GM23338 (cell line): ENCODE results near the gene PUS7. TPM values are rescaled to one million over a fixed set of nuclear protein-coding genes. Genes with fewer than 3 reads are reported as not detected.
"Not testable (repeated sequence)": the region's sequence is repeated elsewhere in the genome, so short reads cannot be mapped to it uniquely, and the experiment has no call there.

ENCODE experiments used
- ATAC-seq: fragments of 200-7000 bp; cut with Tn5 transposase; 3 replicates; pipeline ENCODE4 v1.9.1; 2020
- DNase-seq: peaks from one replicate; pipeline ENCODE4 v3.0.0-alpha.2; 2015; ENCODE audit warnings: low spot score
- H2AFZ ChIP-seq: fragments of 200-600 bp; sonication (generic); 2 replicates; pipeline ENCODE4 v1.8.0; 2016; ENCODE audit warnings: antibody characterized with exemption, mild to moderate bottlenecking, moderate library complexity
- H3F3A ChIP-seq: fragments of 200-600 bp; sonication (generic); replicated peaks from 2 replicates; pipeline ENCODE4 v1.8.0; 2017; ENCODE audit warnings: antibody characterized with exemption, mixed run types, low read depth
- H3K27ac ChIP-seq: fragments of 200-600 bp; sonication (generic); 2 replicates; pipeline ENCODE4 v1.6.1; 2016; ENCODE audit warnings: low read depth
- H3K27me3 ChIP-seq: fragments of 200-600 bp; sonication (generic); 2 replicates; pipeline ENCODE4 v1.8.0; 2016; ENCODE audit warnings: mild to moderate bottlenecking, mixed run types, moderate library complexity; ENCODE audit not compliant: insufficient read depth
- H3K36me3 ChIP-seq: fragments of 200-600 bp; sonication (generic); 2 replicates; pipeline ENCODE4 v1.8.0; 2016; ENCODE audit warnings: mild to moderate bottlenecking; ENCODE audit not compliant: insufficient read depth
- H3K4me1 ChIP-seq: fragments of 200-600 bp; sonication (generic); 2 replicates; pipeline ENCODE4 v1.8.0; 2016; ENCODE audit warnings: mild to moderate bottlenecking, moderate library complexity; ENCODE audit not compliant: insufficient read depth
- H3K4me2 ChIP-seq: fragments of 200-600 bp; sonication (generic); 2 replicates; pipeline ENCODE4 v1.7.1; 2017; ENCODE audit warnings: mixed run types
- H3K4me3 ChIP-seq: fragments of 200-600 bp; sonication (generic); 2 replicates; pipeline ENCODE4 v1.6.1; 2016; ENCODE audit warnings: mixed run types
- H3K79me2 ChIP-seq: fragments of 200-600 bp; sonication (generic); replicated peaks from 2 replicates; pipeline ENCODE4 v1.8.0; 2017; ENCODE audit warnings: mild to moderate bottlenecking; ENCODE audit not compliant: insufficient read depth
- H3K9me2 ChIP-seq: fragments of 200-600 bp; sonication (generic); 2 replicates; pipeline ENCODE4 v1.8.0; 2017; ENCODE audit not compliant: insufficient read depth
- H4K20me1 ChIP-seq: fragments of 200-600 bp; sonication (generic); replicated peaks from 2 replicates; pipeline ENCODE4 v1.8.0; 2017; ENCODE audit warnings: mild to moderate bottlenecking; ENCODE audit not compliant: insufficient read depth
- H3K27ac Mint-ChIP-seq: 2 replicates; pipeline ENCODE4 v1.8.0; 2020; ENCODE audit warnings: inconsistent platforms, mild to moderate bottlenecking, moderate library complexity, mixed read lengths
- H3K27me3 Mint-ChIP-seq: 3 replicates; pipeline ENCODE4 v1.8.0; 2022; ENCODE audit warnings: low read depth, mild to moderate bottlenecking, moderate library complexity, mixed read lengths, inconsistent platforms; ENCODE audit not compliant: insufficient read depth, poor library complexity
- H3K36me3 Mint-ChIP-seq: 3 replicates; pipeline ENCODE4 v1.8.0; 2021; ENCODE audit warnings: low read depth, mild to moderate bottlenecking, inconsistent platforms, moderate library complexity, mixed read lengths
- H3K4me1 Mint-ChIP-seq: 3 replicates; pipeline ENCODE4 v1.8.0; 2020; ENCODE audit warnings: mild to moderate bottlenecking, inconsistent platforms, mixed read lengths
- H3K4me3 Mint-ChIP-seq: 3 replicates; pipeline ENCODE4 v1.8.0; 2021; ENCODE audit warnings: moderate library complexity, mild to moderate bottlenecking, inconsistent platforms, mixed read lengths
- H3K9me3 Mint-ChIP-seq: 3 replicates; pipeline ENCODE4 v1.8.0; 2020; ENCODE audit warnings: moderate library complexity, mild to moderate bottlenecking, inconsistent platforms, mixed read lengths
- CREB1 ChIP-seq: fragments of 250-450 bp; sonication (Bioruptor Pico); IDR thresholded peaks from 2 replicates; pipeline ENCODE4 v1.5.0; 2020; ENCODE audit warnings: low read depth, mild to moderate bottlenecking, moderate library complexity
- EZH2 ChIP-seq: fragments of 200-600 bp; sonication (generic); IDR thresholded peaks from one replicate; pipeline ENCODE4 v1.8.0; 2017; ENCODE audit warnings: antibody characterized with exemption, mild to moderate bottlenecking, low read depth; ENCODE audit not compliant: unreplicated experiment
- POLR2AphosphoS5 ChIP-seq: IDR thresholded peaks from 2 replicates; pipeline ENCODE4 v1.6.1; 2016; ENCODE audit warnings: antibody characterized with exemption, low read depth
- polyA plus RNA-seq: library from polyadenylated mRNA; unstranded; fragments of >200 nt; fragmentation: Nextera tagmentation; extraction: Ambion mirVana; gene quantifications from 2 replicates; pipeline ENCODE4 v1.2.1, GENCODE V29; 2016
- total RNA-seq: library from RNA; depleted of rRNA; stranded (reverse); fragments of >200 nt; shearing (Covaris generic); gene quantifications from 2 replicates; pipeline ENCODE4 v1.2.3, GENCODE V29; 2014
- TF ChIP-seq, protein P1 (sequence below), 2 experiments: fragments of 200-600 bp in 1 of 2; sonication (generic) in 1 of 2; conservative IDR thresholded peaks; 2 replicates each; pipeline versions ENCODE4 v1.5.1 to v1.6.1; 2016 to 2017; ENCODE audit warnings: antibody characterized with exemption in 2 of 2, low read depth in 2 of 2, mild to moderate bottlenecking in 2 of 2, moderate library complexity in 1 of 2
- TF ChIP-seq, protein P2 (sequence below): IDR thresholded peaks from one replicate; pipeline ENCODE4 v1.6.1; 2018; ENCODE audit warnings: antibody characterized with exemption; ENCODE audit not compliant: unreplicated experiment

The PUS7 gene
- total and polyA plus RNA-seq, 2 experiments from 2014 or later: 34.8 to 62.2 TPM

DNA sequence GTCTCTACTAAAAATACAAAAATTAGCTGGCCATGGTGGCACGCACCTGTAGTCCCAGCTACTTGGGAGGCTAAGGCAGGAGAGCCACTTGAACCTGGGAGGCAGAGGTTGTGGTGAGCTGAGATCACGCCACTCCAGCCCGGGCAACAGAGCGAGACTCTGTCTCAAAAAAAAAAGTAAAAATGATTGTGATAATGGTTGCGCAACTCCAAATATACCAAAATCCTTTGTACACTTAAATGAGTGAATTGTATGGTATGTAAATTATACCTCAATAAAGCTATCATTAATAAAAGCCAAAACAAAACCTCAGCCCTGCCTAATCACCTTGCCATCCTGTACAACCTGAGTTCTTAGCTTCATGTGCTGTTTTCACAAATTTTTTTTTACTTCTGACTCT, 71.2 kb downstream of the PUS7 start:
- not testable (repeated sequence) for H3K79me2 ChIP-seq, H3K27me3 ChIP-seq, H3K36me3 ChIP-seq, H2AFZ ChIP-seq, H3K4me3 ChIP-seq, H3K36me3 Mint-ChIP-seq, H3K27ac ChIP-seq, H3K4me2 ChIP-seq, H3K27ac Mint-ChIP-seq, H3K4me3 Mint-ChIP-seq, H3F3A ChIP-seq, H3K4me1 ChIP-seq, H3K4me1 Mint-ChIP-seq, DNase-seq, H4K20me1 ChIP-seq, H3K9me3 Mint-ChIP-seq, ATAC-seq, H3K9me2 ChIP-seq, H3K27me3 Mint-ChIP-seq

DNA sequence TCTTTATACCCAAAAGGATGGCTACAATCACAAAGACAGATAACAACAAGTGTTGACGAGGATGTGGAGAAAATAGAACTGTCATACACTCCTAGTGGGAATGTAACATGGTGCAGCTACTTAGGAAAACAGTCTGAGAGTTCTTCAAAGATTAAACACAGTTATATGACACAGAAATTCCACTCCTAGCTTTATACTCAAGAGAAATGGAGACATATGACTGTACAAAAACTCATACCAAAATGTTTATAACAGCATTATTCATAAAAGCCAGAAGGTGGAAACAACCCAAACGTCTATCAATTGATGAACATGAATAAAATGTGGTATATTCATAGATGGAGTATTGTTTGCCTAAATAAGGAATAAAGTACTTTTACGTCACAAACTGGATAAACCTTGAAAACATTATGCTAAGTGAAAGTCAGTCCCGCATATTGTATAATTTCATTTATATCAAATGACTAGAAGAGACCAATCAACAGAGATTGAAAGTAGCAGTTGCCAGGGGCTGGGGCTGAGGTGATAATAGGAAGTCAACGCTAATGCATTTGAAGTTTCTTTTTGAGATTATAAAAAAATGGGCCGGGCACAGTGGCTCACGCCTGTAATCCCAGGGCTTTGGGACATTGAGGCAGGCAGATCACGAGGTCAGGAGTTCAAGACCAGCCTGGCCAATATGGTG, 71.8 kb downstream of the PUS7 start:
- Histone ChIP-seq H3F3A (no peaks in the 10 kb centered on the region), H3K27ac (no peak overlapping the region), H3K4me2 (no peak overlapping the region), H3K79me2 (no peaks in the 10 kb centered on the region), H4K20me1 (no peaks in the 10 kb centered on the region), H3K4me3 (no peak overlapping the region), H3K27me3 (no peaks in the 10 kb centered on the region), H2AFZ (no peak overlapping the region), H3K36me3 (no peaks in the 10 kb centered on the region), H3K4me1 (no peaks in the 10 kb centered on the region), H3K9me2 (no peaks in the 10 kb centered on the region; the same call in 1 of the 2 replicates)
- TF ChIP-seq, protein P1, sequence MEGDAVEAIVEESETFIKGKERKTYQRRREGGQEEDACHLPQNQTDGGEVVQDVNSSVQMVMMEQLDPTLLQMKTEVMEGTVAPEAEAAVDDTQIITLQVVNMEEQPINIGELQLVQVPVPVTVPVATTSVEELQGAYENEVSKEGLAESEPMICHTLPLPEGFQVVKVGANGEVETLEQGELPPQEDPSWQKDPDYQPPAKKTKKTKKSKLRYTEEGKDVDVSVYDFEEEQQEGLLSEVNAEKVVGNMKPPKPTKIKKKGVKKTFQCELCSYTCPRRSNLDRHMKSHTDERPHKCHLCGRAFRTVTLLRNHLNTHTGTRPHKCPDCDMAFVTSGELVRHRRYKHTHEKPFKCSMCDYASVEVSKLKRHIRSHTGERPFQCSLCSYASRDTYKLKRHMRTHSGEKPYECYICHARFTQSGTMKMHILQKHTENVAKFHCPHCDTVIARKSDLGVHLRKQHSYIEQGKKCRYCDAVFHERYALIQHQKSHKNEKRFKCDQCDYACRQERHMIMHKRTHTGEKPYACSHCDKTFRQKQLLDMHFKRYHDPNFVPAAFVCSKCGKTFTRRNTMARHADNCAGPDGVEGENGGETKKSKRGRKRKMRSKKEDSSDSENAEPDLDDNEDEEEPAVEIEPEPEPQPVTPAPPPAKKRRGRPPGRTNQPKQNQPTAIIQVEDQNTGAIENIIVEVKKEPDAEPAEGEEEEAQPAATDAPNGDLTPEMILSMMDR (conservative IDR thresholded peaks at IDR 0.05; ENCODE audit: low read depth in 2 of 2): no peak
- TF ChIP-seq CREB1 (no peak), POLR2AphosphoS5 (no peak), EZH2 (no peak)
- TF ChIP-seq, protein P2, sequence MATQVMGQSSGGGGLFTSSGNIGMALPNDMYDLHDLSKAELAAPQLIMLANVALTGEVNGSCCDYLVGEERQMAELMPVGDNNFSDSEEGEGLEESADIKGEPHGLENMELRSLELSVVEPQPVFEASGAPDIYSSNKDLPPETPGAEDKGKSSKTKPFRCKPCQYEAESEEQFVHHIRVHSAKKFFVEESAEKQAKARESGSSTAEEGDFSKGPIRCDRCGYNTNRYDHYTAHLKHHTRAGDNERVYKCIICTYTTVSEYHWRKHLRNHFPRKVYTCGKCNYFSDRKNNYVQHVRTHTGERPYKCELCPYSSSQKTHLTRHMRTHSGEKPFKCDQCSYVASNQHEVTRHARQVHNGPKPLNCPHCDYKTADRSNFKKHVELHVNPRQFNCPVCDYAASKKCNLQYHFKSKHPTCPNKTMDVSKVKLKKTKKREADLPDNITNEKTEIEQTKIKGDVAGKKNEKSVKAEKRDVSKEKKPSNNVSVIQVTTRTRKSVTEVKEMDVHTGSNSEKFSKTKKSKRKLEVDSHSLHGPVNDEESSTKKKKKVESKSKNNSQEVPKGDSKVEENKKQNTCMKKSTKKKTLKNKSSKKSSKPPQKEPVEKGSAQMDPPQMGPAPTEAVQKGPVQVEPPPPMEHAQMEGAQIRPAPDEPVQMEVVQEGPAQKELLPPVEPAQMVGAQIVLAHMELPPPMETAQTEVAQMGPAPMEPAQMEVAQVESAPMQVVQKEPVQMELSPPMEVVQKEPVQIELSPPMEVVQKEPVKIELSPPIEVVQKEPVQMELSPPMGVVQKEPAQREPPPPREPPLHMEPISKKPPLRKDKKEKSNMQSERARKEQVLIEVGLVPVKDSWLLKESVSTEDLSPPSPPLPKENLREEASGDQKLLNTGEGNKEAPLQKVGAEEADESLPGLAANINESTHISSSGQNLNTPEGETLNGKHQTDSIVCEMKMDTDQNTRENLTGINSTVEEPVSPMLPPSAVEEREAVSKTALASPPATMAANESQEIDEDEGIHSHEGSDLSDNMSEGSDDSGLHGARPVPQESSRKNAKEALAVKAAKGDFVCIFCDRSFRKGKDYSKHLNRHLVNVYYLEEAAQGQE: no peak
- ATAC-seq: no peak
- H3K4me3 Mint-ChIP-seq: no peak overlapping the region
- H3K36me3 Mint-ChIP-seq: no peaks in the 10 kb centered on the region
- H3K27ac Mint-ChIP-seq: no peak overlapping the region
- H3K27me3 Mint-ChIP-seq: no peaks in the 10 kb centered on the region
- DNase-seq: no peak
- no peaks in the 10 kb centered on the region for H3K9me3 Mint-ChIP-seq
- H3K4me1 Mint-ChIP-seq: no peaks in the 10 kb centered on the region
